Neural progenitor cell (in vitro differentiated cells): ENCODE measurements around the gene ARSA.

ENCODE experiments used
- CTCF ChIP-seq: fragments of 200-600 bp; sonication (generic); IDR thresholded peaks from 2 replicates; pipeline ENCODE4 v1.5.1; 2017; ENCODE audit warnings: antibody characterized with exemption, mild to moderate bottlenecking
- EZH2 ChIP-seq: fragments of 200-600 bp; sonication (generic); IDR thresholded peaks from 2 replicates; pipeline ENCODE4 v1.6.1; 2017; ENCODE audit warnings: antibody characterized with exemption, mild to moderate bottlenecking, moderate library complexity

DNA sequence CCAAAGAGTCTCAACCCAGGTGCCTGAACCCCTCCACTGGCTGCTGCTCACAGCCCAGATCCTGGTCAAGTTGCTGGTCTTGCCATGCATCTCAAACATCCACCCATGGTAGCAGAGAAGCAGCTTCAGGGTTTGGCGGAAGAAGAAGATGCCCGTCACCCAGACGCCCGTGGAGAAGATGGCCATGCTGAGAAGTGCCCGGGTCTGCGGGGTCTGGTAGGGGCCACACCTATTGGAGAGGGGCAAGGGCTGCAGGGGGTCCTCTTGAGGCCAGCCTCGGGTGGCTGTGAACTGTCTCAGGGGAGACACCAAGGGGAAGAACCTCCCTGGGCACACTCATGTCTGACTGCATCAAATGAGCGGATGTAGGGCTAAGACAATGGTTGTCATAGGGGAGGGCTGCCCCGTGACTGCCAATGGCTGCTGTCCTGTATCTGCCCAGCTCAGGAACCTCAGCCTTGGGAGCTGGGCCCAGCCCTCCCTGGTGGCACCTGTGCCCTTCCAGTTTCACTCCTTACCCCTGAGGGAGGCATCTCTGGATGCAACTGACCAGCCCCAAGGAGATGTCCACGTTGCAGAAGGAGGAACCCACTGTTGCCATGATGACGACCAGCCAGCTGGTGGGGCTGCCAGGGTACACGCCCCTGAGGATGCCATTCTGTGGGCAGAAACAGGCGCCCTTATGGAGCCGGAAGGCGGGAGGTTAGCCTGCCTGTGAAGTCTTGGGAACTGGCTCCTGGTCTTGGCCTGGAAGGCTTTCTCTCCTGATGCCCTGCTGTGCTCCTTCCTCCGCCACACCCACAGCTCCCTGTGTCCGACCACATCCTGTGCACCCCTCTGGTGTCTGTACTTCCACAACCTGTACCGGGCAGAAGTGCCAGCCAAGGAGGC lies 50.9 kb downstream of the ARSA start:
- no peak for TF ChIP-seq EZH2
- TF ChIP-seq CTCF, result no peak
